Keratinocyte (primary cell): Measurements from ENCODE around the gene MRPL9. TPM values are rescaled to one million over a fixed set of nuclear protein-coding genes. Genes with fewer than 3 reads are reported as not detected.

Experiments used
- DNase-seq: peaks from one replicate; pipeline ENCODE4 v3.0.0-alpha.2; 2011; ENCODE audit warnings: low read depth, missing footprints, low spot score
- FAIRE-seq: peaks from 2 replicates; lab custom pipeline; 2011; peaks lifted over from hg19 to GRCh38; lab: Jason Lieb, UNC
- H2AFZ ChIP-seq: 2 replicates; pipeline ENCODE4 v1.6.0; 2012; ENCODE audit warnings: low read length, control low read depth, inconsistent platforms; ENCODE audit not compliant: control insufficient read depth
- H3K27ac ChIP-seq: 2 replicates; pipeline ENCODE4 v1.5.1; 2011; ENCODE audit warnings: low read length; ENCODE audit not compliant: control insufficient read depth, insufficient read depth
- H3K27me3 ChIP-seq: 3 replicates; pipeline ENCODE4 v1.6.0; 2011; ENCODE audit warnings: low read length; ENCODE audit not compliant: control insufficient read depth, insufficient read depth; ENCODE audit errors: extremely low read depth
- H3K36me3 ChIP-seq, 2 experiments: 2 replicates in 1 of 2; 3 replicates in 1 of 2; pipeline ENCODE4 v1.5.1; 2011; ENCODE audit warnings: low read length in 2 of 2, mild to moderate bottlenecking in 1 of 2; ENCODE audit not compliant: control insufficient read depth in 2 of 2, insufficient read depth in 2 of 2; ENCODE audit errors: extremely low read depth in 1 of 2
- H3K4me1 ChIP-seq: 3 replicates; pipeline ENCODE4 v1.5.1; 2011; ENCODE audit warnings: low read length; ENCODE audit not compliant: control insufficient read depth, insufficient read depth; ENCODE audit errors: extremely low read depth
- H3K4me2 ChIP-seq: 3 replicates; pipeline ENCODE4 v1.6.0; 2011; ENCODE audit warnings: low read depth, low read length; ENCODE audit not compliant: control insufficient read depth, insufficient read depth; ENCODE audit errors: extremely low read depth
- H3K4me3 ChIP-seq, 3 experiments: fragments of 200-600 bp in 1 of 3; sonication (generic) in 1 of 3; 2 replicates in 2 of 3; 3 replicates in 1 of 3; pipeline ENCODE4 v1.5.1; 2011 to 2016; ENCODE audit warnings: low read length in 3 of 3, mild to moderate bottlenecking in 3 of 3, control low read depth in 2 of 3, inconsistent platforms in 1 of 3, low read depth in 1 of 3, mixed read lengths in 1 of 3, mixed run types in 1 of 3, moderate library complexity in 1 of 3; ENCODE audit not compliant: control insufficient read depth in 2 of 3, insufficient read depth in 2 of 3; ENCODE audit errors: extremely low read depth in 1 of 3
- H3K79me2 ChIP-seq: 2 replicates; pipeline ENCODE4 v1.6.0; 2012; ENCODE audit warnings: low read length; ENCODE audit not compliant: control insufficient read depth, insufficient read depth
- H3K9ac ChIP-seq: 3 replicates; pipeline ENCODE4 v1.6.0; 2011; ENCODE audit warnings: low read length; ENCODE audit not compliant: control insufficient read depth, insufficient read depth; ENCODE audit errors: extremely low read depth
- H3K9me1 ChIP-seq: 3 replicates; pipeline ENCODE4 v1.6.0; 2011; ENCODE audit warnings: low read length; ENCODE audit not compliant: control insufficient read depth, insufficient read depth; ENCODE audit errors: extremely low read depth
- H3K9me3 ChIP-seq: 2 replicates; pipeline ENCODE4 v1.5.1; 2012; ENCODE audit warnings: low read depth, low read length; ENCODE audit not compliant: control insufficient read depth
- H4K20me1 ChIP-seq: 3 replicates; pipeline ENCODE4 v1.6.0; 2011; ENCODE audit warnings: low read length; ENCODE audit not compliant: control insufficient read depth, insufficient read depth; ENCODE audit errors: extremely low read depth
- CTCF ChIP-seq, 3 experiments: IDR thresholded peaks in 1 of 3; conservative IDR thresholded peaks in 1 of 3; optimal IDR thresholded peaks in 1 of 3; 2 replicates in 2 of 3; 3 replicates in 1 of 3; pipeline versions ENCODE3 to v1.5.1; 2011; ENCODE audit warnings: low read length in 3 of 3, mild to moderate bottlenecking in 3 of 3, moderate library complexity in 2 of 3, control low read depth in 1 of 3, inconsistent platforms in 1 of 3; ENCODE audit not compliant: insufficient read depth in 2 of 3; ENCODE audit errors: extremely low read depth in 1 of 3
- EZH2 ChIP-seq: IDR thresholded peaks from one replicate; pipeline ENCODE4 v1.6.1; 2012; ENCODE audit warnings: inconsistent platforms, mild to moderate bottlenecking, low read length, moderate library complexity
- dilution Hi-C: fragments of 300-500 bp; cut with MboI; formaldehyde crosslinking; loops from one replicate; pipeline ENCODE4 v1.7.0; 2020; ENCODE audit warnings: low sequenced_read_pairs; ENCODE audit not compliant: extremely low pct_ligation_motif_present
- polyA plus RNA-seq, 5 experiments: library from polyadenylated mRNA; depleted of rRNA in 3 of 5; stranded (reverse) in 3 of 5; stranded (forward) in 1 of 5; unstranded in 1 of 5; fragments of >200 nt; gene quantifications; 1 replicate in 1 of 5; 2 replicates in 3 of 5; 3 replicates in 1 of 5; pipeline versions ENCODE4 v1.2.1 to v1.2.3, GENCODE V29; 2011 to 2012; ENCODE audit warnings: missing spikeins in 2 of 5, low read depth in 1 of 5, low replicate concordance in 1 of 5

Gene MRPL9
- polyA plus RNA-seq, 1 donor (not counting 4 experiments of a cell fraction or from before 2014, with no cell fraction given): 125 TPM

DNA sequence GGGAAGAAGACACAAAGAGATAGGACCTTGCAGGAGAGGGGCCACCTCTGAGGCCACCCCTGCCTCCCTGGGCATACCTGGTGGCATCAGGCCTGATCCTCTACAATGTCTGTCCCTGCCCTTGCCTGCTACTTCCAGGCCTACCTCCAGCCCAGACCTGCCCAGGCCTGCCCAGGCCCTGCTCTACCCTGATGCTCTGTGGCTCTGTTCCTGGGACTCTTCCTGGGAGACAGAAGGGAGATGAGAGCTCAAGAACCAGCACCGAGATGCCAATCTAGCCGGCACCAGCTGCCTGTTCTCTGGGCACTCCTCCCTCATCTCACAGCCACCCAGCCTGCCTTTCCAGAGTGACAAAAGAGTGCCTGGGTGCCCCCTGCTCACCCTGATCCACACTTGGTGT, 49.4 kb downstream of the MRPL9 start:
- no peak overlapping the region for H2AFZ ChIP-seq
- H3K9me1 ChIP-seq: no peaks in the 10 kb centered on the region
- peaks cover 10% of the 10 kb centered on the region for H3K4me1 ChIP-seq
- H3K9me3 ChIP-seq: no peaks in the 10 kb centered on the region
- H3K9ac ChIP-seq: no peak overlapping the region
- dilution Hi-C loops: no loop called here
- DNase-seq (peak; percentile 13), FAIRE-seq (peak; percentile 94)
- peak overlapping the region; percentile 18 for H3K4me2 ChIP-seq
- H4K20me1 ChIP-seq: no peaks in the 10 kb centered on the region
- peaks cover 35% of the 10 kb centered on the region for H3K27me3 ChIP-seq
- no peak for TF ChIP-seq EZH2
- no peak overlapping the region for H3K27ac ChIP-seq
- no peaks in the 10 kb centered on the region for H3K36me3 ChIP-seq
- H3K4me3 ChIP-seq: no peak overlapping the region
- H3K79me2 ChIP-seq: no peaks in the 10 kb centered on the region

DNA sequence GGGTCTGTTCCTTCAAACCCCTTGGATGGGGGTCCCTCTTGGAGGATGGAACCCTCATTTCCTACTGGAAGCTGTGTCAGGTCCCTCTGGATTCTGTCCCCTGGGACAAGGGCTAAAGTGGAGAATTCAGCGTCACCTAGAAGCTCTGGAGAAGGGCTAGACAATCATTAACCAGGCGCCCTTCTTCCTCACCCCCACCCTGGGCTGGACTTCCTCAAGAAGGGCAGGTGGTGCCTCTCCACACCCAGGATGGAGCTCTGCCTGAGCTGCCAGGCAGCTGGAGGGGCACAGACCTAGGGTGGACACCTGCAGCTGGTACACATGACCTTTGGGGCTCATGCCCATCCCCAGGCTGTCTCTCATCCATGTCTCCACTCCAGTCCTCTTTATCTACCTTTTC, 50.3 kb downstream of the MRPL9 start:
- DNase-seq (no peak), FAIRE-seq (no peak)
- H3K27me3 ChIP-seq: peaks cover 32% of the 10 kb centered on the region
- no peak for TF ChIP-seq CTCF (optimal IDR thresholded peaks at IDR 0.05 in 1 of 3, IDR thresholded peaks at IDR 0.05 in 1 of 3, conservative IDR thresholded peaks at IDR 0.05 in 1 of 3; ENCODE audit: extremely low read depth in 1 of 3, insufficient read depth in 2 of 3, low read length in 3 of 3)
- no peak for TF ChIP-seq EZH2
- H3K79me2 ChIP-seq: no peaks in the 10 kb centered on the region
- H3K27ac ChIP-seq: no peak overlapping the region
- no peak overlapping the region for H2AFZ ChIP-seq
- no peaks in the 10 kb centered on the region for H4K20me1 ChIP-seq
- no peaks in the 10 kb centered on the region for H3K9me3 ChIP-seq
- H3K36me3 ChIP-seq: no peaks in the 10 kb centered on the region
- no peak overlapping the region for H3K9ac ChIP-seq
- H3K4me3 ChIP-seq: no peak overlapping the region
- dilution Hi-C loops: no loop called here
- H3K9me1 ChIP-seq: no peaks in the 10 kb centered on the region
- H3K4me1 ChIP-seq: peaks cover 10% of the 10 kb centered on the region
- H3K4me2 ChIP-seq: no peak overlapping the region

DNA sequence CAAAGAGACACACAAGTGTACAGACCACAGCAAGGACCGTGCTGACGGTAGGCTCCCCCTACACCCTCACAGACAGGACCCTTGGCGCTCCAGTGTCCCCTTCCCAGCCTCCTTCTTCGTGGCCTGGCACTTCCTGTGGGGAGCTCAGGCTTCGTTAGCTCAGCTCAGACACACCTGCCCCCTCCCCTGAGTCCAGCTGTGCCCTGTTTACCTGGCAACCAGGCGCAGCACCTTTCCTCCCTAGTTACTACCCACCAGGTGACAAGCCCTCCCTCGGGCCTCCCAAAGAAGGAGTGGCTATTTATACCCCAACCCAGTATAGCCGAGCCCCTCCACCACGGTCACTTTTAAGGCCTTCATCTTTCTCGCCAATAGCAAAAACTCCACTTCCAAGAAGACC, 51.3 kb downstream of the MRPL9 start:
- H3K4me1 ChIP-seq: peaks cover 10% of the 10 kb centered on the region
- TF ChIP-seq EZH2: no peak
- no peak for TF ChIP-seq CTCF (optimal IDR thresholded peaks at IDR 0.05 in 1 of 3, IDR thresholded peaks at IDR 0.05 in 1 of 3, conservative IDR thresholded peaks at IDR 0.05 in 1 of 3; ENCODE audit: extremely low read depth in 1 of 3, insufficient read depth in 2 of 3, low read length in 3 of 3)
- H3K36me3 ChIP-seq: no peaks in the 10 kb centered on the region
- H3K9me3 ChIP-seq: no peaks in the 10 kb centered on the region
- H2AFZ ChIP-seq: no peak overlapping the region
- H3K4me3 ChIP-seq: no peak overlapping the region
- H4K20me1 ChIP-seq: no peaks in the 10 kb centered on the region
- peaks cover 22% of the 10 kb centered on the region for H3K27me3 ChIP-seq
- H3K9ac ChIP-seq: no peak overlapping the region
- FAIRE-seq: no peak
- no peak overlapping the region for H3K4me2 ChIP-seq
- H3K79me2 ChIP-seq: no peaks in the 10 kb centered on the region
- no peak for DNase-seq
- dilution Hi-C loops: no loop called here
- H3K27ac ChIP-seq: no peak overlapping the region
- no peaks in the 10 kb centered on the region for H3K9me1 ChIP-seq
